Pulmonary artery endothelial cell (primary cell): Measurements from ENCODE around the gene BRF1. TPM values are rescaled to one million over a fixed set of nuclear protein-coding genes. Genes with fewer than 3 reads are reported as not detected.
"Not testable (repeated sequence)": the region's sequence is repeated elsewhere in the genome, so short reads cannot be mapped to it uniquely, and the experiment has no call there.

Experiments used
- DNase-seq: peaks from one replicate; pipeline ENCODE4 v3.0.0-alpha.2; 2011; ENCODE audit warnings: low read depth, low spot score
- total RNA-seq: library from RNA; depleted of rRNA; stranded (reverse); fragments of >200 nt; gene quantifications from 2 replicates; pipeline ENCODE4 v1.2.3, GENCODE V29; 2014

BRF1 gene
- total RNA-seq, 1 donor from 2014 or later = 33.1 TPM

DNA sequence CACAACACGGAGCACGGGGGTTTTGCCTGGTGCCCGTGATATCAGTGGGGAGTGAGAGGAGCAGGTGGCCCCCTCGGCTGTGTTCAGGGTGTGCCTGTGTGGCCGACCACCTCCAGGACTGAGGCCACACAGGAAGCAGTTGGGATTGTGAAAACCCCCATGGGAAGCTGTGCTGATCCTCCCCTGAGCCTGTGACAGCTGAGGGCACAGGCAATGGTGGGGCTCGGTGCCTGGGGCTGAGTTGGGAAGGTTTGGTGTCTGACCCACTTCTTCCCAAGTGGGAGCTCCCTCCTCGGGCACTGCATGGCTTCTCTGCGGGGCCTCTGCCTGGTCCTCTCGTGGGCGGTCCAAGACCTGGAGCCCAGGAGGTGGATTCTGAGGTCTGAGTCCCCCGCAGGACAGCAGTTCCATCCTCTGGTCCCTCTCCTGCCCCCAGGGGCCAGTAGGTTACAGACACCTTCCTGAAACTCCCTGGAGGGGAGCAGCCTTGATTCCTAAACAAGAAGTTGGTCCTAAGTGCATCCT, 31.6 kb upstream of the BRF1 start:
- no peak for DNase-seq

- no peak for DNase-seq
Observed at GRCh38 chr14:105331575-105332349, 31.0 kb upstream of the BRF1 start.

DNA sequence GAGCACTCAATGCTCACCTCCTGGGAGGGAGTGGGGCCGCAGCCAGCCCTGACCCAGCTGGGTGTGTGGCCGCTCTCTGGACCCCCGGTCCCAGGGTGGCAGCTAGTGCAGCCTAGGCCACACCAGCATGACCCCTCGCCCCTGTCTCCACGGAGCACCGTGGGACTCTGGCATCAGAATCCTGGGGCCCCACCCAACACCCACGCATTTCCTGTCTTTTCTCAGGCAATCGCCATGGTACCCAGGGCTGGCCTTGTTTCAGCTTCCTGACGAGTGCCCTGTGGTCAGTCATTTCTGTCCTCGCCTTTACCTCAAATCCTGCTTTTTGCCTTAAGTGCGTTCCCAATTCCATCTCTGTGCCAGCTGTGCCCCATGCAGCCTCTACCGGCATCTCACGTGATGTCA, 29.7 kb upstream of the BRF1 start:
- peak; percentile 40 for DNase-seq

DNA sequence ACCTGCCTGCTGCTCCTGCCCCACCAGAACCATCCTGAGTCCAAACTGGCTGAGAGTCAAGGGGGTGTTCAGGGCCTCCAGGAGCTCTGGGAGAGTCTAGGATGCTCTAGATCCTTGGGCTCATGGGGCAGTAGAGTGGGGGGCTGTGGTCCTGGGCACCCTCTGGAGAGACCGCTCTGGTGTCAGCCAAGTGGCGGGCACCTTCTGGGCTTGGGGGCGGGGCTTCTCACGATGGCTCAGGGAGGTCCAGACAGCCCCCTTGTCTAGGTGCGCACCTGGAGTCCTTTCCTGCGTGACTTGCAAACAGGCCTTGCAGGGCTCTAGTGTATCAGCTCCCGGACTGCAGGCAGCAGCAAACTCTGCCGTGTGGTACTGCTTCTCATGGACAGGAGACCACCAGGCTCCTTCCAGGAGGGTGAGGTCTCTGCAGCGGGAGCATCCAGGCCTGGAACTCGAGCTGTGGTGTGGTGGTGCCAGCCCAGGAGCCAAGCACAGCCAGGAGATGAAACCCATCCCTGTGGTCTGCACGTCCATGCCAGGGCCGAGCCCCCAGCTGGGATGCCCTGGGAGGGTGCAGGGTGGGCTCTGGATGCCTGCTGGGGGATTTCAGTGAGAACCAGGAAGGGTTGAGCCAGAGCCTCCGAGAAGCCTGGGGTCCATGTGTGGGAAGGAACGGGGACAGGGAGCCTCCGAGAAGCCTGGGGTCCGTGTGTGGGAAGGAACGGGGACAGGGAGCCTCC, 28.8 kb upstream of the BRF1 start:
- no peak for DNase-seq

DNA sequence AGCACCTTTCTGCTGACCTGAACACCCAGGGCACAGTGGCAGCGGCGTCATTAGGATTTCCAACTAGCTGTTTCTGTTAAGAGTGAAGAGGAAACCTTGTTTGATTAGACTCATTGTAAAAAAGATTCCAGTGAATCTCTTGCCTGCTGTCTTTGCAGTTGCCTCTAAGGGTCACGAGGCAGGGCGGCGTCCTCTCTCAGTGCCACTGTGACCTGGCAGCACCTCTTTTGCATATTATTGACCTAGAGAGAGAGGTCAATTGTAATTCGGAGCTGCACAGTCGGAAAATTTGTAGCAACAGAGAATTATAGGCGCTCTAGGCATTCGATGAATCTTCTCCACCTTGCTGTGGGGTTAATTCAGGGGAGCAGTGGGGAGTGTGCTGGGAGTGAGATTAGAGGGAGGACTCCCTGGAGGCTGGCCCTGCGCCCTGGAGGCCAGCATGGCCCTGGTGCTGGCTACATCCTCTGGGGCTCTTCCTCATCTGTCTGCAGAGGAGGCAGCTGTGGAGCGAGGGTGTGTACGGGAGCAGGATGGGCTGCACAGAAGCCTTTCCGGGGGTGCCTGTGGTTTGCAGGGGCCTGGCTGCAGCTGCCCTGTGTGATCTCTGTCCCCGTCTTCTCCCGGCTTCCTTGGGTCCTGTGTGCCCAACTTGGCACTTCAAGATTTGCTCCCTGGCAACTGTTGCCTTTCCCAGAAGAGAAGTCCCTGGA, 28.0 kb upstream of the BRF1 start:
- no peak for DNase-seq

DNA sequence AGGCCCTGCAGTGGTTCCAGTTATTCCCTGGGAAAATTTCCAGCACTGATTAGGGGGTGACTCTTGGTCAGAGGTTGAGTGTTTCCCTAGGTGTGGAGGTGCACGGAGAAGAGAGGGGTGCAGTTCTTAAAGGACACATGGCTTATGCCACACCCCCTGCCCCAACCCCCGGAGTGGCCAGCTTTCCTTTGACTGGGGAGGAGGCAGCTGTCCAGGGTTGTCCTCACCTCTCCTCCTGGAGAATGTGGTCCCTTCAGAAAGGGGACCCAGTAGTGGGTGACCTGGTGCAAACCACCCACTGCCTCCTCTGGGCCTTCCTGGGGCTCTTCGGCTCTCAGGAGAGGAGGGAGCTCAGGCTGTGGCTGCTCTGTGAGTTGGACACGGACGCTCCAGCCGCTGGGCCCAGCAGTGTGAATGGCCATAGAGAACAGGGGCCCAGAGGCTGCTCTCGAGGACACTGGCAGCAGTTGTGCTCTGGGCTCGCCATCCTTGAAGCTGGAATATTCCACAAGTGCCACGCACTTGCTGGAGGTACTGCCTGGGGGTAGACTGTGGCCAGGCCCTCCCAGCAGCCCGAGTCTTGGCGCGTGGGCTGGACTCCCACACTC, 27.4 kb upstream of the BRF1 start:
- no peak for DNase-seq

DNA sequence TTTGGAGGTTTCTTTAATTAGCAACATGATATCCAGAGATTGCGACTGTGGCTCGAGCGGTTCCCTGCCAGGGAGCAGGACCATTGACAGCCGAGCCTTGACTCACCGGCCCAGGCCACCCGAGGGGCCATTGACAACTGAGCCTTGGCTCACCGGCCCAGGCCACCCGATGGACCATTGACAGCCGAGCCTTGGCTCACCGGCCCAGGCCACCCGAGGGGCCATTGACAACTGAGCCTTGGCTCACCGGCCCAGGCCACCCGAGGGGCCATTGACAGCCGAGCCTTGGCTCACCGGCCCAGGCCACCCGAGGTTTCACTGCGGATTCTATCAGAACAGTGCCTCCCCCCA, 26.9 kb upstream of the BRF1 start:
- DNase-seq = not testable (repeated sequence)

GRCh38 chr14:105326891-105327694, 26.3 kb upstream of the BRF1 start:
- no peak for DNase-seq

DNA sequence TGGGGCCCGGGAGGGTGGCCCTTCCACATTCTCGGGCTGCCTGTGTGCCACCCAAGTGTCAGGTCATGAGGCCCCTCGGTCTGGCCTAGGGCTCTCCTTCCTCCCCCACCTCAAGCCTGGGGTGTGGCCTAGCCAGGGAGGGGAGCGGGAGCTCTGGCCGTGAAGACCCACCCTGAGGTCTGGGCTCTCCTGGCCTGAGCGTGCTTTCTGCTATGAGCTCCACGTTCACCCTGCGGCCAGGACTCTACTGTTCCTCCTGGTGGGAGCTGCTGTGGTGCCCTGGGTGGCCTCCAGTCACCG, 25.7 kb upstream of the BRF1 start:
- no peak for DNase-seq

- no peak for DNase-seq
Observed at GRCh38 chr14:105325716-105326567, 25.1 kb upstream of the BRF1 start.

GRCh38 chr14:105325303-105325702, 24.5 kb upstream of the BRF1 start:
- DNase-seq = no peak

DNA sequence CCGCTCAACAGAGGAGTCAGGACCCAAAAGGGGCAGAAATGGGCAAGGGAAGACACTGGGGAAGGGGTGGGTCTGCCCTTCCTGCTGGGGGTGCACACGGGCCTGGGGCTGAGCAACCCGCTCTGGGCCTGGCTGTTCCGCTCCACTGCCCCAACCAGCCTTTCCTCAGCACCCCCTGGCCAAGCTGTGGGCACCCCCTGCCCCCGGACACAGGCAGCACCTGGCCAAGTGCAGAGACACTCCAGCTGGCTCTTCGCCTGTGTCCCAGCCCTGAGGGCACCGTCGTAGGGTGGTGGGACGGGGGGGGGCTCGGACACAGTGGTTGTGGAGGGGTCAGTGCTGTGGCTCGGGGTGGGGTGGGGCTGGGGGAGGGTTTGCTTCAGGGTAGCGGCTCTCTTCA, 24.1 kb upstream of the BRF1 start:
- no peak for DNase-seq

DNA sequence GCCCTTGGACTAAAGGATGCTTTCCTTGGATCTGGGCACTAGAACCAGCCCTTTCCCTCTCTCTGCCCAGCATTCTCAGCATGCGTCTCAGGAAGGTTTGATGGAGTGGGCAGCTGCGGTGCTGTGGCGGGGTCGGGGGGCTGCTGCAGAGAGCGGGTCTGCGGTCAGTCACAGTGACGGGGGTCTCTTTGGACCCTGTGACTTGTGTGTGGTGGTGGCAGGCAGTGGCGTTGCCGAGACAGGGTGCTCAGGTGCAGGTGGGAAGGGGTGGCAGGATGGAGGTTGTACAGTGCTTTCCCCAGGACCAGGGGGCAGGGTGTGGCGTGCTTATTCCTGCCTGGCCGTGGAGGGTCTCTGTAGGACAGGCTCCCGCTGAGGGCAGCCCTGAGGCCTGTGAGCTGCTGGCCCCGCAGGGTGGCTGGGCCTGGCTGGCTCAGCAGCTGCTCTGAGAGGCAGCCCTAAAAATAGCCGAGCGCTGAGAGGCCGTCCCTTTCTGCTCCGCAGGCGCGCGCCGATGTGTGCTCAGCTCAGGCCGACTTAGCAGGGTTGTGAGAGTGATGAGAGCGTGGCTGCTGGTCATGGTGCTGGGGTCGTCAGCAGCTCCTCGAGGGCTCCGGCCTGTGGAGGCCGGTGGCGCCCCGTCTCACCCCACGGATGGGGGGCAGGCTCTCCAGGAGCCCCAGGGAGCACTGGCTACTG, 23.4 kb upstream of the BRF1 start:
- no peak for DNase-seq

GRCh38 chr14:105323663-105324062, 22.9 kb upstream of the BRF1 start:
- no peak for DNase-seq

DNA sequence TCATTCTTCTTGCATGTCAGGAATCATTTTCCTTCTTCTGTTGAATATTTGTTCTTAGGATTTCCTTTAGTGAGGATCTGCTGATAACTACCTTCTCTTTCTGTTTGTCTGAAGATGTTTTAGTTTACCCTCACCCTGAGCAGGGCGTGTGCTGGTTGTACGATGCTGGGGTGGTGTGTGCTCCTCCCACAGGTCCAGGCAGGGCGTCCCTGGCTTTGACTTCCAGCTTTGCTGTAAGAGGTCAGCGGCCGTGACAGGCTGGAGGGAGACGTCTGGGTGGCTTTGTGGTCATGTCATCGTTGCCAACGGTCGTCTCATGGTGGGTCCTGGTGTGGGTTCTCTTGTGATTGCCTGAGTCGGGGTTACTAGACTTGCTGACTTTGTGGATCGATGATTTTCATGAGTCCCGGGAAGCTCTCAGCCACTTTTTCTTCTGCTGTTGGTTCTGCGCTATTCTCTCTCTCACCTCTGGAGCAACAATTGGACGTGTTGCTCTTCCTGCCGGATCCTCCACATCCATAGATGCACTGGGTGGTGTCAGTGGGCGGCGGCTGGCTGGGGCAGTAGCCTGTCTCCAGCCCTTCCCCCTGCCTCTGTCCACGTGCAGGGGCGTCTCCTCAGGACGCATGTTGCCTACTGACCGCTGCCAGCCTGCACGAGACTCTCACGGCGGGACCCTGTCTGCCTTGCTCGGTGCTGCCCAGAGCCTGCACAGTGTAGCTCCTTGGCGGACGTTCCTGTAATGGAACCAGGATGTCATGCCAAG, 22.2 kb upstream of the BRF1 start:
- no peak for DNase-seq

DNA sequence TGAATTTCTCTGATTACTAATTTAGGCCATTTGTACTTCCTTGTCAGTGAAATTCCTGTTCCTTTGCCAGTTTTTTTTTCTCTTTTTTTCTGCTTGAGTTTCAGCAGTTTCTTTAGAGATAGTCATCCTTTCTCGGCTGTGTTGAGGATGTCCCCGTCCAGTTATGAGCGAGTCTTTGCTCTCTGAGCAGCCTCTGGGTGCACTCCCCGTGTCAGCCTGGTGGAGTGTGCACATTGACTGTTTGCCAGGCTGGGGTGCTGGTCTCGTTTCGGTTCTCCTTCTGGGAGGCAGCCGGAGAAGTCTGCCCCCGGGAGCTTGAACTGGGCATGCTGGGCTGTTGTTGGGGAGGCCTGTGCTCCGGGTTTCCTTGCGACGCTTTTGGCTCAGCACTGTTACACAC, 16.7 kb upstream of the BRF1 start:
- no peak for DNase-seq

GRCh38 chr14:105316968-105317510, 16.2 kb upstream of the BRF1 start:
- DNase-seq = no peak

- no peak for DNase-seq
Observed at GRCh38 chr14:105316577-105316941, 15.8 kb upstream of the BRF1 start.
